HepG2 (cell line): ENCODE data around the gene DOLK. TPM values are rescaled to one million over a fixed set of nuclear protein-coding genes. Genes with fewer than 3 reads are reported as not detected.

ENCODE experiments used
- CBX5 ChIP-seq: sonication (generic); formaldehyde crosslinking; IDR thresholded peaks from 2 replicates; pipeline ENCODE4 v1.4.0; 2020; ENCODE audit warnings: missing genetic modification reagents, borderline replicate concordance
- DNMT3B ChIP-seq: conservative IDR thresholded peaks from 2 replicates; pipeline ENCODE4 v1.6.1; 2016; ENCODE audit warnings: missing biosample characterization, control low read depth
- ETV5 ChIP-seq: IDR thresholded peaks from 2 replicates; pipeline ENCODE4 v1.6.1; 2018; ENCODE audit warnings: missing biosample characterization, missing genetic modification reagents, inconsistent platforms, borderline replicate concordance
- GLI4 ChIP-seq: sonication (generic); formaldehyde crosslinking; IDR thresholded peaks from 2 replicates; pipeline ENCODE4 v1.5.1; 2020; ENCODE audit warnings: missing genetic modification reagents, mild to moderate bottlenecking, moderate library complexity, borderline replicate concordance
- HDAC2 ChIP-seq: sonication (generic); formaldehyde crosslinking; IDR thresholded peaks from 2 replicates; pipeline ENCODE4 v1.4.0; 2020; ENCODE audit warnings: missing genetic modification reagents
- HDAC6 ChIP-seq: fragments of 200-600 bp; sonication (generic); IDR thresholded peaks from 2 replicates; pipeline ENCODE4 v1.7.0; 2017; ENCODE audit warnings: mild to moderate bottlenecking, antibody characterized with exemption, low read length, low read depth
- NAIF1 ChIP-seq: sonication (generic); formaldehyde crosslinking; IDR thresholded peaks from 2 replicates; pipeline ENCODE4 v1.5.0; 2020; ENCODE audit warnings: mild to moderate bottlenecking, missing genetic modification reagents, borderline replicate concordance
- ONECUT2 ChIP-seq: sonication (generic); formaldehyde crosslinking; IDR thresholded peaks from 2 replicates; pipeline ENCODE4 v1.4.0; 2020; ENCODE audit warnings: missing genetic modification reagents
- POGZ ChIP-seq: sonication (generic); formaldehyde crosslinking; IDR thresholded peaks from 2 replicates; pipeline ENCODE4 v1.4.0; 2020; ENCODE audit warnings: mild to moderate bottlenecking, missing genetic modification reagents
- SAFB2 ChIP-seq: sonication (generic); formaldehyde crosslinking; IDR thresholded peaks from 2 replicates; pipeline ENCODE4 v1.5.1; 2020; ENCODE audit warnings: missing genetic modification reagents, low read depth, mild to moderate bottlenecking, borderline replicate concordance
- SATB2 ChIP-seq: sonication (generic); formaldehyde crosslinking; IDR thresholded peaks from 2 replicates; pipeline ENCODE4 v1.5.0; 2020; ENCODE audit warnings: missing genetic modification reagents
- SOX5 ChIP-seq: IDR thresholded peaks from 2 replicates; pipeline ENCODE4 v1.6.1; 2016; ENCODE audit warnings: borderline replicate concordance
- ZKSCAN5 ChIP-seq: sonication (generic); formaldehyde crosslinking; IDR thresholded peaks from 2 replicates; pipeline ENCODE4 v1.5.1; 2020; ENCODE audit warnings: mild to moderate bottlenecking, missing genetic modification reagents
- ZNF713 ChIP-seq: sonication (generic); formaldehyde crosslinking; IDR thresholded peaks from 2 replicates; pipeline ENCODE4 v1.4.0; 2020; ENCODE audit warnings: mild to moderate bottlenecking, missing genetic modification reagents
- ZNF761 ChIP-seq: sonication (generic); formaldehyde crosslinking; conservative IDR thresholded peaks from 2 replicates; pipeline ENCODE4 v1.4.0; 2020; ENCODE audit warnings: mild to moderate bottlenecking, missing genetic modification reagents
- ZNF775 ChIP-seq: sonication (generic); formaldehyde crosslinking; IDR thresholded peaks from 2 replicates; pipeline ENCODE4 v1.4.0; 2020; ENCODE audit warnings: missing genetic modification reagents, mild to moderate bottlenecking, moderate library complexity, borderline replicate concordance
- ZNF83 ChIP-seq: sonication (generic); formaldehyde crosslinking; IDR thresholded peaks from 2 replicates; pipeline ENCODE4 v1.4.0; 2020; ENCODE audit warnings: missing genetic modification reagents, mild to moderate bottlenecking, borderline replicate concordance
- ZNF841 ChIP-seq: sonication (generic); formaldehyde crosslinking; IDR thresholded peaks from 2 replicates; pipeline ENCODE4 v1.8.1; 2023; ENCODE audit warnings: missing genetic modification reagents, borderline replicate concordance
- ZSCAN31 ChIP-seq: sonication (generic); formaldehyde crosslinking; IDR thresholded peaks from 2 replicates; pipeline ENCODE4 v1.5.0; 2020; ENCODE audit warnings: low read depth, mild to moderate bottlenecking, missing genetic modification reagents
- polyA plus RNA-seq, 8 experiments: library from polyadenylated mRNA; depleted of rRNA in 3 of 8; stranded (reverse) in 7 of 8; unstranded in 1 of 8; fragments of >200 nt; fragmentation: Illumina TruSeq in 4 of 8; extraction: Trizol in 4 of 8; gene quantifications; 2 replicates each; pipeline versions ENCODE4 v1.2.1 to v1.2.3, GENCODE V29; 2011 to 2016; ENCODE audit warnings: low read depth in 4 of 8, missing spikeins in 1 of 8, mixed read lengths in 1 of 8; ENCODE audit not compliant: insufficient read depth in 1 of 8
- total RNA-seq, 5 experiments: library from RNA; depleted of rRNA; stranded (reverse); fragments of >200 nt; fragmentation: Illumina TruSeq; extraction: Trizol; gene quantifications; 2 replicates each; pipeline ENCODE4 v1.2.3, GENCODE V29; 2016; ENCODE audit warnings: low read depth in 1 of 5
- TF ChIP-seq, protein P1 (sequence below): sonication (generic); formaldehyde crosslinking; IDR thresholded peaks from 2 replicates; pipeline ENCODE4 v1.5.0; 2020; ENCODE audit warnings: mild to moderate bottlenecking, missing genetic modification reagents, borderline replicate concordance
- TF ChIP-seq, protein P2 (sequence below): fragments of 450-650 bp; IDR thresholded peaks from 2 replicates; pipeline ENCODE4 v1.6.1; 2016
- TF ChIP-seq, protein P3 (sequence below): sonication (generic); formaldehyde crosslinking; IDR thresholded peaks from 2 replicates; pipeline ENCODE4 v1.5.0; 2020; ENCODE audit warnings: mild to moderate bottlenecking, missing genetic modification reagents, borderline replicate concordance

Gene DOLK
- total and polyA plus RNA-seq, 2 of the 13 experiments (the other 11 are each of a cell fraction or from before 2014, with no cell fraction given): 15.4 to 18.7 TPM

DNA sequence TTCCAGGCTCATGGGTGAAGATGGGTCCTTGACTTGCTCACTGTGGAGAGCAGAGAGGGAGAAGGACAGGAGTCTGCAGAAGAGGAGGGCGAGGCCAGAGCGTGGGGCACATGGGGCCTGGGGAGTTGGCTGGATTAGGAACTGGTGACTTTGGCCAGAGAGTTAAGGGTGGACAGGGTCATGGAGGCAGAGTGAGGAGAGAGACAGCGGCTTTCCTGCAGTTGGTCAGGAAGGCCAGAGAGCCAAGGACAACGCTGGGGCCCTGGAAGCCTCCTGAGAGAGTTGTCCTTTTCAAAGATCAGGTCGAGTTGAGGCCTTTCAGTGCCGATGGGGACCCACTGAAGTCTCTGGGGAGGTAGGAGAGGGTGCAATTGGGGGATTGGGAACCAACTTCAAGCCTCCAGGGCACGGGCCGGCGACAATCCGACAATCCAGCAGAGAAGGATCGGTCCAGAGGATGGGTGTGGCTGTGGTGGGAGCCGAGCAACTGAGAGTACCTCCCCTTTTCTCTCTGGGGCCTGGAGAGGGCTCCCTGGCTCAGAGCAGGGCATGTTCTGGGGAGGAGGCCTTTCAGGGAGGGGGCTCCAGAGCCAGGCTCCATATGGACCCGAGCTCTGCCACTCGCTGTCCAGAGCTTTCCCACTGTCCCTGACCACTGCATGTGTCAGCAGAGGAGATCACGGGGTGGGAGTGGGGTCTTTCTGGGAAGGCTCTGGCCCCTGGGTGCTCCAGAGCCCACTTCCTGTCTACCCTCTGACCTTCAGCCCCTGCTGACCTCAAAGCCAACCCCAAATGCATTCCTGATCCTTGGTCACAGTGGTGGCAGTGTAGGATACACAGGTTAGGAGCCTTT is 34.1 kb downstream of the DOLK start (continued):
- TF ChIP-seq, protein P1, sequence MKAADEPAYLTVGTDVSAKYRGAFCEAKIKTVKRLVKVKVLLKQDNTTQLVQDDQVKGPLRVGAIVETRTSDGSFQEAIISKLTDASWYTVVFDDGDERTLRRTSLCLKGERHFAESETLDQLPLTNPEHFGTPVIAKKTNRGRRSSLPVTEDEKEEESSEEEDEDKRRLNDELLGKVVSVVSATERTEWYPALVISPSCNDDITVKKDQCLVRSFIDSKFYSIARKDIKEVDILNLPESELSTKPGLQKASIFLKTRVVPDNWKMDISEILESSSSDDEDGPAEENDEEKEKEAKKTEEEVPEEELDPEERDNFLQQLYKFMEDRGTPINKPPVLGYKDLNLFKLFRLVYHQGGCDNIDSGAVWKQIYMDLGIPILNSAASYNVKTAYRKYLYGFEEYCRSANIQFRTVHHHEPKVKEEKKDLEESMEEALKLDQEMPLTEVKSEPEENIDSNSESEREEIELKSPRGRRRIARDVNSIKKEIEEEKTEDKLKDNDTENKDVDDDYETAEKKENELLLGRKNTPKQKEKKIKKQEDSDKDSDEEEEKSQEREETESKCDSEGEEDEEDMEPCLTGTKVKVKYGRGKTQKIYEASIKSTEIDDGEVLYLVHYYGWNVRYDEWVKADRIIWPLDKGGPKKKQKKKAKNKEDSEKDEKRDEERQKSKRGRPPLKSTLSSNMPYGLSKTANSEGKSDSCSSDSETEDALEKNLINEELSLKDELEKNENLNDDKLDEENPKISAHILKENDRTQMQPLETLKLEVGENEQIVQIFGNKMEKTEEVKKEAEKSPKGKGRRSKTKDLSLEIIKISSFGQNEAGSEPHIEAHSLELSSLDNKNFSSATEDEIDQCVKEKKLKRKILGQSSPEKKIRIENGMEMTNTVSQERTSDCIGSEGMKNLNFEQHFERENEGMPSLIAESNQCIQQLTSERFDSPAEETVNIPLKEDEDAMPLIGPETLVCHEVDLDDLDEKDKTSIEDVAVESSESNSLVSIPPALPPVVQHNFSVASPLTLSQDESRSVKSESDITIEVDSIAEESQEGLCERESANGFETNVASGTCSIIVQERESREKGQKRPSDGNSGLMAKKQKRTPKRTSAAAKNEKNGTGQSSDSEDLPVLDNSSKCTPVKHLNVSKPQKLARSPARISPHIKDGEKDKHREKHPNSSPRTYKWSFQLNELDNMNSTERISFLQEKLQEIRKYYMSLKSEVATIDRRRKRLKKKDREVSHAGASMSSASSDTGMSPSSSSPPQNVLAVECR (CRISPR knock-in tag): no peak
- no peak for TF ChIP-seq POGZ
- TF ChIP-seq GLI4 (CRISPR knock-in tag): no peak
- 0 out of 2 replicates have a peak, but pooled peaks have one; percentile 46 for TF ChIP-seq ZSCAN31
- TF ChIP-seq HDAC6: no peak
- TF ChIP-seq SATB2: no peak
- 0 out of 2 replicates have a peak, but pooled peaks have one; percentile 44 for TF ChIP-seq SAFB2
- no peak for TF ChIP-seq ZKSCAN5 (CRISPR knock-in tag)
- TF ChIP-seq ZNF83: no peak
- TF ChIP-seq, protein P2, sequence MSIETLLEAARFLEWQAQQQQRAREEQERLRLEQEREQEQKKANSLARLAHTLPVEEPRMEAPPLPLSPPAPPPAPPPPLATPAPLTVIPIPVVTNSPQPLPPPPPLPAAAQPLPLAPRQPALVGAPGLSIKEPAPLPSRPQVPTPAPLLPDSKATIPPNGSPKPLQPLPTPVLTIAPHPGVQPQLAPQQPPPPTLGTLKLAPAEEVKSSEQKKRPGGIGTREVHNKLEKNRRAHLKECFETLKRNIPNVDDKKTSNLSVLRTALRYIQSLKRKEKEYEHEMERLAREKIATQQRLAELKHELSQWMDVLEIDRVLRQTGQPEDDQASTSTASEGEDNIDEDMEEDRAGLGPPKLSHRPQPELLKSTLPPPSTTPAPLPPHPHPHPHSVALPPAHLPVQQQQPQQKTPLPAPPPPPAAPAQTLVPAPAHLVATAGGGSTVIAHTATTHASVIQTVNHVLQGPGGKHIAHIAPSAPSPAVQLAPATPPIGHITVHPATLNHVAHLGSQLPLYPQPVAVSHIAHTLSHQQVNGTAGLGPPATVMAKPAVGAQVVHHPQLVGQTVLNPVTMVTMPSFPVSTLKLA: no peak
- no peak for TF ChIP-seq ZNF713 (CRISPR knock-in tag)
- no peak for TF ChIP-seq ZNF775
- TF ChIP-seq, protein P3, sequence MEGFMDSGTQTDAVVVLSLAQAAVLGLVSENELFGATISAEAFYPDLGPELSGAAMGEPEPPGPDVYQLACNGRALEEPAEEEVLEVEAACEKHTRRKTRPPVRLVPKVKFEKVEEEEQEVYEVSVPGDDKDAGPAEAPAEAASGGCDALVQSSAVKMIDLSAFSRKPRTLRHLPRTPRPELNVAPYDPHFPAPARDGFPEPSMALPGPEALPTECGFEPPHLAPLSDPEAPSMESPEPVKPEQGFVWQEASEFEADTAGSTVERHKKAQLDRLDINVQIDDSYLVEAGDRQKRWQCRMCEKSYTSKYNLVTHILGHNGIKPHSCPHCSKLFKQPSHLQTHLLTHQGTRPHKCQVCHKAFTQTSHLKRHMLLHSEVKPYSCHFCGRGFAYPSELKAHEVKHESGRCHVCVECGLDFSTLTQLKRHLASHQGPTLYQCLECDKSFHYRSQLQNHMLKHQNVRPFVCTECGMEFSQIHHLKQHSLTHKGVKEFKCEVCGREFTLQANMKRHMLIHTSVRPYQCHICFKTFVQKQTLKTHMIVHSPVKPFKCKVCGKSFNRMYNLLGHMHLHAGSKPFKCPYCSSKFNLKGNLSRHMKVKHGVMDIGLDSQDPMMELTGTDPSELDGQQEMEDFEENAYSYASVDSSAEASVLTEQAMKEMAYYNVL (CRISPR knock-in tag): 0 out of 2 replicates have a peak, but pooled peaks have one; percentile 30
- TF ChIP-seq HDAC2 (CRISPR knock-in tag): no peak; the same call in 1 of the 2 replicates
- no peak for TF ChIP-seq CBX5 (CRISPR knock-in tag)
- no peak for TF ChIP-seq NAIF1 (CRISPR knock-in tag)
- no peak for TF ChIP-seq ZNF841 (CRISPR knock-in tag)
- 0 out of 2 replicates have a peak, but pooled peaks have one; percentile 7 for TF ChIP-seq SOX5 (CRISPR knock-in tag)
- TF ChIP-seq ZNF761 (CRISPR knock-in tag): no peak
- TF ChIP-seq ONECUT2 (CRISPR knock-in tag): no peak
- TF ChIP-seq DNMT3B (CRISPR knock-in tag): no peak
- TF ChIP-seq ETV5 (CRISPR knock-in tag): peak; percentile 69
